Endothelial cell of umbilical vein (primary cell): Measurements from ENCODE around the gene KIF26B. TPM values are rescaled to one million over a fixed set of nuclear protein-coding genes. Genes with fewer than 3 reads are reported as not detected.

Experiments
- BruUV-seq: library from RNA; stranded (reverse); fragments of 400-500 nt; replicated peaks from 2 replicates; lab custom pipeline; 2021; lab: Mats Ljungman, UMichigan
- CTCF ChIA-PET: fragments of 300-600, 350-600 bp; sonication (Branson Sonifier 250); formaldehyde crosslinking; loops from one replicate; lab custom pipeline; 2021; ENCODE audit warnings: antibody characterized with exemption, inconsistent platforms; lab: Charles Lee
- POLR2A ChIA-PET: fragments of 300-600, 350-600 bp; sonication (Branson Sonifier 250); formaldehyde crosslinking; loops from one replicate; lab custom pipeline; 2021; ENCODE audit warnings: antibody characterized with exemption, inconsistent platforms; lab: Charles Lee
- DNase-seq: peaks from one replicate; pipeline ENCODE4 v3.0.0-alpha.2; 2011; ENCODE audit warnings: low read depth, low spot score
- FAIRE-seq: peaks from 2 replicates; lab custom pipeline; 2011; peaks lifted over from hg19 to GRCh38; lab: Jason Lieb, UNC
- H2AFZ ChIP-seq: 2 replicates; pipeline ENCODE4 v1.6.0; 2012; ENCODE audit warnings: low read depth, low read length, control low read depth, inconsistent platforms
- H3K27ac ChIP-seq: 2 replicates; pipeline ENCODE4 v1.5.1; 2011; ENCODE audit warnings: low read depth, mild to moderate bottlenecking, control low read depth, low read length, moderate library complexity; ENCODE audit not compliant: insufficient read depth
- H3K27me3 ChIP-seq, 2 experiments: 2 replicates each; pipeline versions ENCODE4 v1.6.0 to v1.6.1; 2011; ENCODE audit warnings: low read length in 2 of 2, mixed read lengths in 1 of 2; ENCODE audit not compliant: control insufficient read depth in 2 of 2, insufficient read depth in 2 of 2
- H3K36me3 ChIP-seq, 2 experiments: 2 replicates in 1 of 2; 3 replicates in 1 of 2; pipeline ENCODE4 v1.5.1; 2011; ENCODE audit warnings: low read length in 2 of 2, mild to moderate bottlenecking in 1 of 2, moderate library complexity in 1 of 2; ENCODE audit not compliant: control insufficient read depth in 2 of 2, insufficient read depth in 2 of 2; ENCODE audit errors: extremely low read depth in 1 of 2
- H3K4me1 ChIP-seq: 3 replicates; pipeline ENCODE4 v1.5.1; 2011; ENCODE audit warnings: mild to moderate bottlenecking, low read length; ENCODE audit not compliant: control insufficient read depth, insufficient read depth; ENCODE audit errors: extremely low read depth
- H3K4me2 ChIP-seq: 2 replicates; pipeline ENCODE4 v1.6.1; 2011; ENCODE audit warnings: low read length, control low read depth, mixed read lengths; ENCODE audit not compliant: insufficient read depth
- H3K4me3 ChIP-seq, 3 experiments: fragments of 200-600 bp in 1 of 3; sonication (generic), shearing (Covaris generic) in 1 of 3; replicated peaks in 1 of 3; 2 replicates each; pipeline ENCODE4 v1.5.1; 2011 to 2016; ENCODE audit warnings: control low read depth in 3 of 3, low read length in 3 of 3, mild to moderate bottlenecking in 2 of 3, inconsistent platforms in 1 of 3, low read depth in 1 of 3, moderate library complexity in 1 of 3; ENCODE audit not compliant: insufficient read depth in 1 of 3
- H3K79me2 ChIP-seq: 2 replicates; pipeline ENCODE4 v1.6.0; 2012; ENCODE audit warnings: low read length, inconsistent platforms; ENCODE audit not compliant: control insufficient read depth, insufficient read depth
- H3K9ac ChIP-seq: replicated peaks from 2 replicates; pipeline ENCODE3; 2011; ENCODE audit warnings: low read length, control low read depth; ENCODE audit not compliant: insufficient read depth; ENCODE audit errors: extremely low read depth
- H3K9me1 ChIP-seq: replicated peaks from 3 replicates; pipeline ENCODE4 v1.6.0; 2011; ENCODE audit warnings: mild to moderate bottlenecking, low read length; ENCODE audit not compliant: control insufficient read depth, insufficient read depth; ENCODE audit errors: extremely low read depth
- H3K9me3 ChIP-seq: replicated peaks from 2 replicates; pipeline ENCODE4 v1.5.1; 2012; ENCODE audit warnings: low read length, inconsistent platforms; ENCODE audit not compliant: control insufficient read depth, insufficient read depth
- H4K20me1 ChIP-seq: replicated peaks from 2 replicates; pipeline ENCODE3; 2011; ENCODE audit warnings: mild to moderate bottlenecking, low read length; ENCODE audit not compliant: control insufficient read depth, insufficient read depth; ENCODE audit errors: extremely low read depth
- CTCF ChIP-seq, 2 donors: IDR thresholded peaks; 1 replicate in 1 of 2; 2 replicates in 1 of 2; pipeline ENCODE4 v1.5.1; 2011; ENCODE audit warnings: low read length in 2 of 2, mild to moderate bottlenecking in 2 of 2, moderate library complexity in 2 of 2, control low read depth in 1 of 2, inconsistent platforms in 1 of 2, low read depth in 1 of 2; ENCODE audit not compliant: insufficient read depth in 1 of 2; ENCODE audit errors: extremely low read depth in 1 of 2
- EZH2 ChIP-seq: IDR thresholded peaks from 2 replicates; pipeline ENCODE4 v1.6.1; 2012; ENCODE audit warnings: borderline replicate concordance, low read depth, mild to moderate bottlenecking, moderate library complexity, low read length, inconsistent platforms; ENCODE audit not compliant: severe bottlenecking
- FOS ChIP-seq: IDR thresholded peaks from 2 replicates; pipeline ENCODE4 v1.6.1; 2011; ENCODE audit warnings: mild to moderate bottlenecking, low read length, moderate library complexity, borderline replicate concordance; ENCODE audit not compliant: insufficient read depth
- GATA2 ChIP-seq: IDR thresholded peaks from 2 replicates; pipeline ENCODE4 v1.7.0; 2011; ENCODE audit warnings: low read depth, mild to moderate bottlenecking, moderate library complexity, mixed read lengths, low read length; ENCODE audit not compliant: insufficient read length, insufficient read depth
- JUN ChIP-seq: IDR thresholded peaks from 2 replicates; pipeline ENCODE4 v1.6.1; 2011; ENCODE audit warnings: borderline replicate concordance, low read depth; ENCODE audit not compliant: insufficient read length, insufficient read depth
- MAX ChIP-seq: IDR thresholded peaks from 2 replicates; pipeline ENCODE4 v1.6.1; 2011; ENCODE audit not compliant: insufficient read depth, insufficient read length
- MYC ChIP-seq: IDR thresholded peaks from one replicate; pipeline ENCODE4 v1.6.1; 2011; ENCODE audit warnings: mild to moderate bottlenecking, low read depth, low read length
- POLR2A ChIP-seq: IDR thresholded peaks from 2 replicates; pipeline ENCODE4 v1.6.1; 2012; ENCODE audit warnings: low read depth, mild to moderate bottlenecking, control low read depth, low read length
- POLR2AphosphoS5 ChIP-seq: IDR thresholded peaks from 2 replicates; pipeline ENCODE4 v1.6.1; 2012; ENCODE audit warnings: low read depth, mild to moderate bottlenecking, control low read depth, low read length, moderate library complexity; ENCODE audit not compliant: insufficient read depth
- dilution Hi-C: fragments of 300-500 bp; cut with MboI; formaldehyde crosslinking; loops from one replicate; pipeline ENCODE4 v1.15.0; 2019; ENCODE audit warnings: low sequenced_read_pairs; ENCODE audit not compliant: extremely low pct_ligation_motif_present
- intact Hi-C: fragments of 100-400 bp; cut with micrococcal nuclease; formaldehyde crosslinking; loops from one replicate; pipeline ENCODE4 v1.10.0; 2022
- polyA plus RNA-seq, 4 experiments: library from polyadenylated mRNA; depleted of rRNA in 3 of 4; stranded (reverse) in 3 of 4; unstranded in 1 of 4; fragments of >200 nt; gene quantifications; 2 replicates each; pipeline versions ENCODE4 v1.2.1 to v1.2.3, GENCODE V29; 2011 to 2012; ENCODE audit warnings: missing spikeins in 1 of 4
- total RNA-seq: library from RNA; stranded (reverse); gene quantifications from 2 replicates; pipeline ENCODE4 v1.2.3, GENCODE V29; 2021

Gene KIF26B
- total and polyA plus RNA-seq, 2 donors (not counting 3 experiments of a cell fraction or from before 2014, with no cell fraction given) = 0.04 to 0.49 TPM

GRCh38 chr1:245242989-245243388, 88.2 kb downstream of the KIF26B start:
- no peak for FAIRE-seq
- no peak overlapping the region for H3K9ac ChIP-seq
- no peak for TF ChIP-seq JUN
- no peaks in the 10 kb centered on the region for H3K9me3 ChIP-seq
- CTCF ChIA-PET = no interaction called here
- no peaks in the 10 kb centered on the region for H3K4me1 ChIP-seq
- no peaks in the 10 kb centered on the region for H3K9me1 ChIP-seq
- POLR2A ChIA-PET = no interaction called here
- no peaks in the 10 kb centered on the region for H3K36me3 ChIP-seq
- no peak overlapping the region for H3K27ac ChIP-seq
- H3K4me3 ChIP-seq = no peak overlapping the region
- no peaks in the 10 kb centered on the region for H3K79me2 ChIP-seq
- dilution Hi-C loops (no loop called here), intact Hi-C loops (no loop called here)
- H3K4me2 ChIP-seq = no peak overlapping the region
- H4K20me1 ChIP-seq = no peaks in the 10 kb centered on the region
- no peak overlapping the region for H2AFZ ChIP-seq
- no peak for DNase-seq
- BruUV-seq = no TSS peak
- no peaks in the 10 kb centered on the region for H3K27me3 ChIP-seq

- no peak overlapping the region for H3K9ac ChIP-seq
- H3K36me3 ChIP-seq = no peaks in the 10 kb centered on the region
- no peaks in the 10 kb centered on the region for H3K9me1 ChIP-seq
- H3K4me2 ChIP-seq = no peak overlapping the region
- FAIRE-seq = no peak
- no peak overlapping the region for H2AFZ ChIP-seq
- ChIA-PET CTCF (no interaction called here), POLR2A (no interaction called here)
- BruUV-seq = no TSS peak
- H3K4me3 ChIP-seq = no peak overlapping the region
- DNase-seq = no peak
- H3K79me2 ChIP-seq = no peaks in the 10 kb centered on the region
- intact Hi-C loops (no loop called here), dilution Hi-C loops (no loop called here)
- no peaks in the 10 kb centered on the region for H3K27me3 ChIP-seq
- H3K4me1 ChIP-seq = no peaks in the 10 kb centered on the region
- TF ChIP-seq GATA2 (no peak), POLR2A (no peak), JUN (no peak), FOS (no peak), CTCF (IDR thresholded peaks at IDR 0.05; ENCODE audit: extremely low read depth in 1 of 2, insufficient read depth in 1 of 2, low read depth in 1 of 2, low read length in 2 of 2) (no peak), POLR2AphosphoS5 (no peak), MAX (no peak), EZH2 (no peak), MYC (no peak)
- no peaks in the 10 kb centered on the region for H4K20me1 ChIP-seq
- no peak overlapping the region for H3K27ac ChIP-seq
- no peaks in the 10 kb centered on the region for H3K9me3 ChIP-seq
These were observed 90.4 kb downstream of the KIF26B start for GRCh38 chr1:245245021-245245667.
